ENCODE results near the gene TMEM187.
"Not testable (repeated sequence)": the region's sequence is repeated elsewhere in the genome, so short reads cannot be mapped to it uniquely, and the experiment has no call there.

TMEM187 gene

DNA sequence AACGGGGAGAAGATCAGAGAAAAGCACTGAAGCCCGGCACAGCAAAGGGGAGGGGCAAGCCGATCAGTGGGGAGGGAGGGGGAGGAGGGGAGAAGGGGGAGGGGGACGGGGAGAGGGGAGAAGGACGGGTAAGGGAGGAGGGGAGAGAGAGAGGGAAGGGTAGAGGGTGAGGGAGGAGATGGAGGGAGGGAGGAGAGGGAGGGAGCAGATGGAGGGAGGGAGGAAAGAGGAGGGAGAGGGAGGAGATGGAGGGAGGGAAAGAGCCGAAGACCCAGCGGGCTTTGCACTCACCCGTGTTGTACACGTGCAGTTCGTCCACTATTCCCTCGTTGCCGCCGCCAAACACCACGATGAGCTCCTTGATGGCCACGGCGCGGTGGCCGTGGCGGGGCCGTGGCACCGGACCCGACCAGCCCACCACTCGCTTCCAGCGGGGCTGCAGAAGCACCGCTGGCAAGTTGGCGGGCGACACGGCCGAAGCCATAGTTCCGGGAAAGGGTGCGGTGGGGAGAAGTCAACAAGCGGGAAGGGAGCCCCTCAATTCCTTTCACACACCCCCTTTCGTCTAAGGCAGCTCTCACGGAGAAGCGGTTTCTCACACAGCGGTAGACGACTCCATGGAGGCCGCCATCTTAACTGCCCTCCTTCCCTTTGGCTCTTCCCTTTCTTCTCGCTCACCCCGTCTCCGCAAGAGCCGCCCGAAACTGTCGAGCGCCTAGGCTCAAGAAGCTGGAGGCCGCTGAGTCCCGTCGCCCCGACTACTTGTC, 2.0 kb upstream of the TMEM187 start:
- no peak for DNase-seq (ENCODE audit: low read depth in 1 of 2, low spot score in 1 of 2)

DNA sequence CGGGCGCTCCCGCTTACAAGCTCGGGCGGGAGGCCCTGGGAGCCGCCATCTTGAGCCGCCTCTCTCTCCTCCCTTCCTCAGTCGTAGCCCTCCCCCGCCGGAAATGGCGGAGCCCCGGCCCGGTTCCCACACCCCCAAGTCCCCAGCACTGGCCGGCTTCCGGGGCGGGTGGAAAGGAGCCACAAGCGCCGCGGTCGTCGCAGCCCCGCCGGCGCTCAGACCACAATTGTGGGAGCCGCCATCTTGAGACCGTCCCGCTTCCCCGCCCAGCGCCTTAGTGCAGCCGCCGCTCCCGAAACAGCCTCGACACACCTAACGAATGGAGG, 1.5 kb upstream of the TMEM187 start:
- peak; percentile 53 to 77 for DNase-seq (ENCODE audit: low read depth in 1 of 2, low spot score in 1 of 2)

DNA sequence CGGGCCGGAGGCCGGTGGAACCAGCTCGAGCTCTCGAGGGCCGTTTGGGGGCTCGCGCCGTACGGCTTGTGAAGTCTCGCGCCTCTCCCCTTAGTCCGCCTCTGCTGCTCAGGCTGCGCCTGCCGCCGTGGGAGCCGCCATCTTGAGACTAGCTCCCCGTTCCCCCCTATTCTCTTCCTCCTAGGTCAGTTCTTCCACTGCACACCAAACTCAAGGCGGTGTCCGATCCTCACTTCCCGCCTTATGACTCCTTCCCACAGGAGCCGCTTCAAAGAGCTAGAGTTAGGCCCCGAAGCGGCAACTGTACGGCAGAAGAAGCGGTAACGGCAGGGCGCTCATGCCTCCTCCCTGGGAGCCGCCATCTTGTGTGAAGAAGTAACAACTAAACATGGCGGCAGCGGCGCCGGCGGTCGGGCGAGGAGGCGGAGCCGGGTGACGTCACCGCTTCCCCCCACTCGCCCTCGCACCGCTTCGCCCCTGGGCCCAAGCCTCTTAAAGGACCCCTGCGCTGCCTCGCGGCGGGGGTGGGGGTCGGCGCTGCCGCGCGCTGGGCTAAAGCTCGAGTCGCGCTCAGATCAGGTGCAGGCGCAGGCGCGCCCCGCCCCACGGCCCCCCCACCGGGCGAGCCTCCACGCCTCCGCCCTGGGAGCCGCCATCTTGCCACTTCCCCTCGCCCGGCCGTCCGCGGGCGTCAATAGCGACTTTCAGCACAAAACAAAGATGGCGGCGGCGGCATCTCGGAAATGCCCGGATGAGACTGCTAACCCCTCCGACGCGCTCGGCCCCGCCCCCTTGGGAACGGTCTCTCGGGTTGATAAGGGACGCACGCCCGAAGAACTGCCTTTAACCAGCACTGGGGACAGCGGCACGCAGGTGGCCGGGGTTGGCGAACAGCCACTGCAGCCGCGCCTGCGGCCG, 845 bp upstream of the TMEM187 start, which contains the start of gene HCFC1:
Gene HCFC1, minus strand, starts transcription at position 369 of the 918 bp plus-strand sequence. CDS start 978 bp downstream, outside the sequence.
- peak; percentile 77 to 83 for DNase-seq (ENCODE audit: low read depth in 1 of 2, low spot score in 1 of 2)

DNA sequence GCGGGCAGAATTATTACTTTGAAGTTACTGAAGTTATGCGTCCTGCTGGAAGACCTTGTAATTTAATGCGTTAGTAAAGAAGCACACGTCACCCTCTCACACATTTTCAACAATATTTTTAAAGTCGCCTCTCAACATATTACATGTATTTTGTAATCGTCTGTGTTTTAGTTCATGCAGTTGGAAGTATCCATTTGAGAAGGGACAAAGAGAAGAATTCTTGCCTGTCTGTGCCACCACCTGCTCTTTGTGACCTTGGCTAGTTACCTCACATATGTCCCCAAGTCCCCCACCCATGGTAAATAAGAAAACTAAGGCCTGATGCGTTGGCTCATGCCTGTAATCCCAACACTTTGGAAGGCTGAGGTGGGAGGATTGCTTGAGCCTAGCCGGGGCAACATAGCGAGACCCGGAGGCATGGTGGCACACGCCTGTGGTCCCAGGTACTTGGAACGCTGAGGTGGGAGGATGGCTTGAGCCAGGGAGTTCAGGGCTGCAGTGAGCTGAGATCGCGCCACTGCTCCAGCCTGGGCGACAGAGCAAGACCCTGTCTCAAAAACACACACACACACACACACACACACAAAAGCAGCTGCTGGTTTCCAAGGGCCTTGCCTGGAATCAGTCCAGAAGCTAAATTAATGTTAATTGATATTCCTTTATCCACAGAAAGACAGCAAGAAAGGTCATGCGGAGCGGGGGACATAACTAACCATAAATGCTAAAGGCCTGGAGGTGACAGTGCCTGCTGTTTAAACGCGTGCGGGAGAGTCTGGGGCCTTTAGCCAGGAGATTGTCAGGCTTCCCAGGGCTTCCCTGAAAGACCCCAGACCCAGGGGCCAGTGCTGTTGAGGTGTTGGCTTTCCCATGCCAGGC, 811 bp downstream of the TMEM187 start:
- DNase-seq (ENCODE audit: low read depth in 1 of 2, low spot score in 1 of 2): no peak

DNA sequence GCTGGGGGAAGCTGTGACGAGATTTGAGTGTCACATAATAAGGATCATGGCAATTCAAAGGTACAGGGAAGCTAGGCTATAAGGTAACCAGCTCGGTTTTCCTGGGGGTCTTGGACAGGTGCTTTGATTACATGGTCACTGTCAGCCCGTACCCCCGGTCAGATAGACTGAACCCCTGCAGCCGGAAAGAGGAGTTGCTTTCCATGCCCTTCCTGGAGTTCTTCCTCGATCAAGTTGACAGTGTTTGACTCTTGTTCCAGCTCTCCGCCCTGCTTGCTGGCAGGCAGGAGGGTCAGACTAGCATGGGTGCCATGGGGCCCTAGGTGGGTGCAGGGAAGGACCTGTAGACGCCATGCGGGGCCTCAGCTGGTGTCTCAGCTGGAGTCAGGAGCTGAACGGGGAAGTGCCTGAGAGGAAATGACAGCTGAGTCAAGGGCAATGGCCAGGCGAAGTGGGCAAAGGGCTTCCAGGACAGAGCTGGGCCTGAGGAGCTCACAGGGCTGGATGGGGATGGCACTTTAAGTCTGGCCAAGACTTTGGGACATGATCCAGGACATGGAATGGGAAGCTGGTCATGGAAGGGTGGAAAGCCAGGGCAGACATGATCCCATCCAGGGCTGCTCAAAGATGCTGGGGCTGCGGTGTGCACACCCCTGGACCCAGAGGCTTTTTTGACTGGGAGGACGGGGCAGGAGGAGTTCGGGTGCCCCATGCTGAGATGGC, 1.6 kb downstream of the TMEM187 start:
- no peak for DNase-seq (ENCODE audit: low read depth in 1 of 2, low spot score in 1 of 2)

DNA sequence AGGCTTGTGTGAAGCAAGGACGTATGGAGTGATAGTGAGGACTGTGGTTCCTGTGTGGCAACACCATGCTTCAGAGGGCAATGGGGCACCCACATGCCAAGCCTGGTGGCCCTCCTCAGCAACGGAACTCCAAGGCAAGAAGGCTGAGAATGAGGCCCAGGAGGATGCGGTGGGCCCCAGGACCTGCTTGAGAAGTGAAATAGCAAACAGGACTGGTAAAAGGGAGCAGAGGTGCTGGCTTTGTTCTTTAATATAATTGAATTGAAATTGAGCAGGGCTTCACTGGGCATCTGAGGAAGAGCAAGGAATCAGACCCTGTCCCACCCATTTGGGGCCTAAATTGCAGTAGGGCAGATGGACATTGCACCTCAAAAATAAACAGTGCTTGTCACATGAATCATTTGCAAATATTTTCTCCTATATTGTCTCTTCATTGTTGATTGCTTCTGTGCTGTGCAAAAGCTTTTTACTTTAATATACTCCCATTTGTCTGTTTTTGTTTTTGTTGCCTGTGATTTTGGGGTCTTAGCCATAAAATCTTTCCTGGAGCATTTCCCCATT, 2.3 kb downstream of the TMEM187 start:
- DNase-seq (ENCODE audit: low read depth in 1 of 2, low spot score in 1 of 2): no peak

DNA sequence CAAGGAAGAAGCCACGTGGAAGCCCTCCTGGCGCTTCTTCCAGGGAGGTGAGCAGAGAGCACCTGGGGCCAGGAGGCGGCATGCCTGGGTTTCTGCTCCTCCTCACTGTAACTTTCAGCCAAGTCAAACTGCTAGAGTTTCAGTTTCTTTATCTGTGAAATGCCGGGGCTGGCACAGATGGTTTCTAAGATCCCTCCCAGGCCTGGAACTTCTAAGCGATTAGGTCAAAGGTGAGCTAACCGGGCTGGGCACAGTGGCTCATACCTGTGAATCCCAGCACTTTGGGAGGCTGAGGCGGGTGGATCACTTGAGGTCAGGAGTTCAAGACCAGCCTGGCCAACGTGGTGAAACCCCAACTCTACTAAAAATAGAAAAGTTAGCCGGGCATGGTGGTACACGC, 7.8 kb downstream of the TMEM187 start:
- not testable (repeated sequence) for DNase-seq (ENCODE audit: low read depth in 1 of 2, low spot score in 1 of 2)

DNA sequence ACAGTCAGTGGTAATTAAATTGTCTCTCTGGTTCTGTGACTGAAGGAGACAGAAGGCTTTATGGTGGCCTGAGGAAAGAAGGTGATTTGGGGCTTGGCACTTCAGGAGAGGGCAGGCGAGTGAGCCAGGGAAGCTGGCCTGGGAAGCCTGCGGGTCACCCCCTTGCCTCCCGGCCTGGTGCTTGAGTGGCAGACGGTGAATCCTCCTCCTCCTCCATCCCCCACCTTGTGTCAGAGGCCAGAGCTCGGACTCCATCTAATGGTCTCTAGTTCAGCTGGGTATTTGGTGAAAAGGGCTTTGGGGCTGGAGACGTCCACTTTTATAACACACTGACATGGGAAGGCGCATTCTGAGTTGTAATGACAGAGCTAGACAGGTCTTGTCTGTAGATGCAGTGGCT, 8.7 kb downstream of the TMEM187 start:
- DNase-seq (ENCODE audit: low read depth in 1 of 2, low spot score in 1 of 2): no peak

DNA sequence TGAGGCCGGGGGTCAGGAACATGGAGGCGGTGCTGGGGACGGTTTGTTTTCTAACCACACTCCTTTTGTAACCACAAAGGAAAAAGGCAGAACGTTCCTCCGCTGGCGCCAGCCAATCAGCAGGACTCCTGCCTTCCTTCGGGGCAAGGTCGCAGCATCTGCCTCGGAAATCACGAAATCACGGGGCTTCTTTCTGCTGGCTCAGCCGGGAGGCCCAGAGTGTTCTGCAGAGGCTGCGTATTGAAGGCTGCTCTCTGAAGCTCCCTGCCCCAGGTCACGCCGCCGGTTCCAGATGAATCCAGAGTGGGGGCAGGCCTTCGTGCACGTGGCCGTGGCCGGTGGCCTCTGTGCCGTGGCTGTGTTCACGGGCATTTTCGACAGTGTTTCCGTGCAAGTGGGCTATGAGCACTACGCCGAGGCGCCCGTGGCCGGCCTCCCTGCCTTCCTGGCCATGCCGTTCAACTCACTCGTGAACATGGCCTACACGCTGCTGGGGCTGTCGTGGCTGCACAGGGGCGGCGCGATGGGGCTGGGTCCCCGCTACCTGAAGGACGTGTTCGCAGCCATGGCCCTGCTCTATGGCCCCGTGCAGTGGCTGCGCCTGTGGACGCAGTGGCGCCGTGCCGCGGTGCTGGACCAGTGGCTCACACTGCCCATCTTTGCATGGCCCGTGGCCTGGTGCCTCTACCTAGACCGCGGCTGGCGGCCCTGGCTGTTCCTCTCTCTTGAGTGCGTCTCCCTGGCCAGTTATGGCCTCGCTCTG, 9.4 kb downstream of the TMEM187 start:
- peak in 1 of 2 donors; percentile 43 for DNase-seq (ENCODE audit: low read depth in 1 of 2, low spot score in 1 of 2)

DNA sequence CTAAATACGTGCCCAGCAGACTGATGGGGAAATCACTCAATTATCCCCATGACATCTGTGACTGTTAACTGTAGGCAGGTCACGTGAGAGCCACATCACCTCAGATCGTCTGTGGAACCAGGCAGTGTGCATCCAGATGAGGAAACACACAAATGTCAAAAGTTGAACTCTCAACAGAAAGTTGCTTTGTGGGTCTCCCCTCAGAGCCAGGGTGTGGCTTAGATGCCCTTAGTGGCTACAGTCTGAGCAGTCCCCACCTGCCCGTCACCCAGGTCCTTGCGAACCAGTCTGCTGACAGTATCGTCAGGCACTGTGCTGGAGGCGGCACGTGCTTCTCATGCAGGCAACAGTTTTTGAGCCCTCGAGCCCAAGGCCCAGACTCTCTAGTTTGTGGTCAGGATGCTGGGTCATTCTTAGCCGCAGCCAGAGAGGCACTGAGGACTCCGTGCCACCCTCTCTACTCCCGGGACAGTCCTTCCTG, 10.8 kb downstream of the TMEM187 start:
- DNase-seq (ENCODE audit: low read depth in 1 of 2, low spot score in 1 of 2): no peak

DNA sequence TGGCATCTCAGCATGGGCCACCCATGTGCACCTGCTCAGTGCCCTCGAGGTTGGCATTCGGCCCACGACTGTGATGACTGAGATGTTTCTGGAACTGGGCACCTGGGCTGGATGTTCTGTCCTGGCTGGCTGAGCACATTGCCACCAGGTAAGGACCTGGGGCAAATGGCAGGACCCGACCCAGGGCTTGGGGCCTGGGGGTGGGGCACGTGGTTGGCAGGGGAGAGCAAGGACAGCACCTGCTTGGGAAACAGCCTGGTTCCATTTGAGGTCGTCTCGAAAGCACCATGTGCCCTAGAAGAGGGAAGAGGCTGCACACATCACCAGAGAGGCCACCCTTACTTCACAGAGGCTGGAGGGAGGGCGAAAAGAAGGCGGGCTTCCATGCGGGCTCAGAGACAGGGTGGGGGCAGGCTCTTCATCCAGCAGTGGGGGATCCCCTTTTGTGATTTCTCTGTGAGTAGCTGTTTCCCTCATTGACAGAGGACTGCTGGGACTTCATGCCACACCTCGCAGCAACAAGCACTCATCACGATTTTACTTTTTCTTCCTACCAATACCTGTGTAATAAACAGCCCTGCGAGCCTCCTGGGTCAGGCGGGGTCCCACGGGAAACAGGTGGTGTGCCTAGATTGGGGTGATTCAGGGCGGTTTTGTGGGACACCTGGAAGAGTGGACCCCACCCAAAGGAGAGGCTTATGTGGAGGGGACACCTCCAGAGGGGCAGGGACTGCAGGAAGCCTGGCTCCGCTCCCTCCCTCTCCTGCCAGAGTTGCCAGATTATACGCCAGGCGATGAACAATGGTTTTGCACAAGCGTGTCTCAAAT, 12.0 kb downstream of the TMEM187 start:
- peak in 1 of 2 donors; percentile 51 for DNase-seq (ENCODE audit: low read depth in 1 of 2, low spot score in 1 of 2)

DNA sequence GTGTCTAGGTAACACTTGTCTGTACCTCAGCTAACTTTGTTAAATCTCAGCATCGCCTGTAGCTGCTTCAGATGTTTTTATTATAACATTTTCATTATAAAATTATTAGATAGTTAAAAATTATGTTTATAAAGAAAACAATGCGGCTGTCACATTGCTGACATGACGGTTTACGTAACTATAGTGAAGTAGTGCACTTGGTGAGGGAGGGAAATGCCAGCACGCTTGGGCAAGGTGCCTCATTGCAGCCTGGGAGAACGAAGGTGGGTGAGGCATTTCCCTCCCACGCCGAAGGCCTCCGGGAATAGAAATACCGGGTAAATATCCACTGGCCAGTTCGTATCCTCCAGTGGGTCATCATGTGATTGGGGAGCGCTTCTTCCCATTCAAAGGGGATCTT, 15.9 kb downstream of the TMEM187 start:
- DNase-seq (ENCODE audit: low read depth in 1 of 2, low spot score in 1 of 2): no peak

DNA sequence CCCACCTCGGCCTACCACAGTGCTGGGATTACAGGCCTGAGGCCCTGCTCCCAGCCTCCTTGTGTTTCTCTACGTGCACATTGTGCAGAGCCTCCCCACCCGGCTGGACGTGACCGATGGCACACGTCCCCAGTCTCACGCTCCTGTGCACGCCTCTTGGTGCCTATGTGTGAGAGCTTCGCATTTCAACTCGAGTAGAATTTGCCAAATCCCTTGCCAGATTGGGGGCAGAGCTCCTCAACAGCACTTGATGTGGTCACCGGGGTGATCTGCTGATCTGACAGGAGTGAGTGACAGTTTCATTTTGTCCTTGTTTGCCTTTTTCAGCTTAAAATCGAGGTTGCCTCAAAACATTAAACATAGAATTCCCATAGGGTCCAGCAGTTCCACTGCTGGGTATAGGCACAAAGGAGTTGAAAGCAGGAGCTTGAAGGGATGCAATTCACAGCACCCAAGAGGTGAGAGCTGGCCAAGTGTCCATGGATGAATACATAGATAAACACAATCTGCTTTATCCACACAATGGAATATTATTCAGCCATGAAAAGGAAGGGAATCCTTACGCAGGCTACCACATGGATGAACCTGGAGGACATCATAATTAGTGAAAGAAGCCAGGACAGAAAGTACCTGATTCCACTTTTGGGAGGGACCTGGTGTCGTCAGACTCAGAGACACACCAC, 17.6 kb downstream of the TMEM187 start:
- DNase-seq (ENCODE audit: low read depth in 1 of 2, low spot score in 1 of 2): no peak

DNA sequence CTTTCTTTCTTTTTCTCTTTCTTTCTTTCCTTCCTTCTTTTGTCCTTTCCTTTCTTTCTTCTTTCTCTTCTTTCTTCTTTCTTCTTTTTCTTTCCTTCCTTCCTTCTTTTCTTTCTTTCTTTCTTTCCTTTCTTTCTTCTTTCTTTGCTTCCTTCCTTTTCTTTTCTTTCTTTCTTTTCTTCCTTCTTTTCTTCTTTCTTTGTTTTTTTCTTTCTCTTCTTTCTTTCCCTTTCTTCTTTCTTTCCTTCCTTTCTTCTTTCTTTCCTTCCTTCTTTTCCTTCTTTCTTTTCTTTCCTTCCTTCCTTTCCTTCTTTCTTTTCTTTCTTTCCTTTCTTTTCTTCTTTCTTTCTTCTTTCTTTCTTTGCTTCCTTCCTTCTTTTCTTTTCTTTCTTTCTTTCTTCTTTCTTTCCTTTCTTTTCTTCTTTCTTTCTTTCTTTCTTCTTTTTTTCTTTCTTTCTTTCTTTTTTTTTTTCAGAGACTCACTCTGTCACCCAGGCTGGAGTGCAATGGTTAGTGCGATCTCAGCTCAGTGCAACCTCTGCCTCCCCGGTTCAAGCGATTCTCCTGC, 18.5 kb downstream of the TMEM187 start:
- DNase-seq (ENCODE audit: low read depth in 1 of 2, low spot score in 1 of 2): no peak

DNA sequence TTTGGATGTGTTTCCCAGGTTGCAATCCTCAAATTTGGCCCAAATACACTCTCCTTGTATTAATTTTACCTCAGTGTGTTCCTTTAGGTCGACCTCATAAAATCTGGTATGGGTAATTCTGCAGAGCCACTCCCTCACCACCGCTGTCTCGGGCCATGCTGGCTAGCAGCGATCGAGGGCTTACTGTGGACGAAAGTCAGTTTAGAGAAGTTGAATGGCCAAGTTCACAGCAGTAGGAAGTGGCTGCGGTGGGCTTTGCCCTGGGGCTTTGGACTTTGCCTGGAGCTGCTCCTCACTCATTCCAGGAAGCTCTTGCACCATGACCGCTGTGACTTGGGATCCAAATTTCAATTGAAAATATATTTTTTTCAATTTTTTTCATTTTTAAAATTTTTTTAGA, 19.6 kb downstream of the TMEM187 start:
- DNase-seq (ENCODE audit: low read depth in 1 of 2, low spot score in 1 of 2): no peak

DNA sequence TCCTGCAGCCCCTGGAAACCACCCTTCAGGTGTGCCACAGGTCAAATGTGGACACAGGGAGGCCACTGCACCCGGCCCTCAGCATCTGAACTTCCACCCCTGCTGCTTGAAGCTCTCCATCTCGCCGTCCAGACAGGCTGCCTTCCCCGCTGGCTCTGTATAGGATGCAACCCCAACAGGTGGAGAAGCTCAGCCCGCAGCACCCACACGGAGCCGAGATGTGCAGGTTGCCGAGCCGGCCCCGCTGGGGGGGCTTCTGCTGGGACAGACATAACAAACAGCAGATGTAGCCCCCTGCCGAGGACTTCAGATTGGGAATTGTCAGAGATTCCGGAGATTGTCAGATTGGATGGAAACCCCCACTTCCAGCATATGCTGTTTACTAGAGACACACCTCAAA, 20.5 kb downstream of the TMEM187 start:
- no peak for DNase-seq (ENCODE audit: low read depth in 1 of 2, low spot score in 1 of 2)

DNA sequence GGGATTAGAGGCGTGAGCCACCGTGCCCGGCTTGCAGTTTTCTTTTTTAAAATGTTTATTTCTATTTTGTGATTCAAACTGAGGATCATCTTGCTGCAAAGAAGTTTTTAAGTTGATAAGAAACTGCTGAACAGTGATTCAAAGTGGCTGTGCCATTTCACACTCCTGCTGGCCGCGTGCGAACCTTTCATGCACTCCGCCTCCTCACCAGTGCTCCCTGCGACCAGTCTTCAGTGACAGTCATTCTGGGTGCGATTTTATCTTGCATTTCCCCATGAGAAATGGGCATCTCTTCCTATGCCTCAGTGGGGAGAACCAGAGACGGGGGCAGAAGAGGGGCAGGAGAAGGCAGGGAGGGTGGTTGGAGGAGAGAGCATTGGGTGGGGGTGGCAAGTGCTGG, 21.4 kb downstream of the TMEM187 start:
- DNase-seq (ENCODE audit: low read depth in 1 of 2, low spot score in 1 of 2): no peak

DNA sequence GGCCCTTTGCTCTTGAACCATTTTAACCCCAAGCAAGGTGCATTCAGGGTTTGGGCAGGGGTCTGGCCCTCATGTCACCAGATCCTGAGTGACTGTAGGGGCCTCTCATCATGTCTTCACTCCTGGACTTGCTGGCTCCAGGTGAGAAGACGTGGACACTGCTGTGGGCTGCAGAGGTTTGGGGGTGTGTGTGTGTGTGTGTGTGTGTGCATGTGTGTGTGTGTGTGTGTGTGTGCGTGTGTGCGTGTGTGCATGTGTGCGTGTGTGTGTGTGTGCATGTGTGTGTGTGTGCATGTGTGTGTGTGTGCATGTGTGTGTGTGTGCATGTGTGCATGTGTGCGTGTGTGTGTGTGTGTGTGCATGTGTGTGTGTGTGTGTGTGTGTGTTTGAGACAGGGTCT, 21.8 kb downstream of the TMEM187 start:
- DNase-seq (ENCODE audit: low read depth in 1 of 2, low spot score in 1 of 2): not testable (repeated sequence)

All from activated CD4-positive, alpha-beta T cell treated with anti-CD3 and anti-CD28 coated beads, Interleukin-2, amount 50 U/mL, for 24 hours (primary cell).